ENCODE data around the gene UBA1. TPM values are rescaled to one million over a fixed set of nuclear protein-coding genes. Genes with fewer than 3 reads are reported as not detected.

The UBA1 gene
- 164 and 214 TPM in 2 replicates for total RNA-seq

GRCh38 chrX:47193475-47194193 is at the start of gene UBA1:
UBA1 (plus strand) TSS chrX:47193829; CDS start chrX:47198803, 4,974 bp downstream.

GRCh38 chrX:47144626-47145394 is 48.8 kb upstream of the UBA1 start, which contains the start of the genes NDUFB11 and RBM10:
NDUFB11 (minus strand) TSS chrX:47144702; CDS start chrX:47144679, 23 bp downstream.
RBM10 (plus strand) TSS chrX:47145221; CDS start chrX:47147482, 2,261 bp downstream.

GRCh38 chrX:47218280-47218919 is 24.8 kb downstream of the UBA1 start, which contains the start of gene CDK16:
CDK16 (plus strand) TSS chrX:47218681; CDS start chrX:47223558, 4,877 bp downstream.

GRCh38 chrX:47232803-47233332 is 39.2 kb downstream of the UBA1 start, which contains the start of gene USP11:
USP11 (plus strand) TSS chrX:47233009; CDS start chrX:47233044, 35 bp downstream.

Other genes starting within 250 kb of the UBA1 start
- gene RGN, start 115.4 kb upstream of the UBA1 start, total RNA-seq: 0.98 and 1.5 TPM in 2 replicates
- 43.2 and 73.1 TPM in 2 replicates for gene NDUFB11, start 49.1 kb upstream of the UBA1 start, total RNA-seq
- 49.6 and 71.7 TPM in 2 replicates for gene RBM10, start 48.6 kb upstream of the UBA1 start, total RNA-seq
- 92.1 and 97.0 TPM in 2 replicates for gene CDK16, start 24.9 kb downstream of the UBA1 start, total RNA-seq
- gene USP11, start 39.2 kb downstream of the UBA1 start, total RNA-seq: 24.8 and 28.7 TPM in 2 replicates
- not detected in 2 replicates for gene ZNF157, start 176.7 kb downstream of the UBA1 start, total RNA-seq

Measured in subcutaneous preadipocyte (primary cell).